Measurements from ENCODE around the gene LIG3. TPM values are rescaled to one million over a fixed set of nuclear protein-coding genes. Genes with fewer than 3 reads are reported as not detected.

Gene LIG3
- 14.1 to 23.5 TPM (median 17.2 TPM) in 5 replicates for total RNA-seq (2022; extraction: Qiagen RNA extraction)

DNA sequence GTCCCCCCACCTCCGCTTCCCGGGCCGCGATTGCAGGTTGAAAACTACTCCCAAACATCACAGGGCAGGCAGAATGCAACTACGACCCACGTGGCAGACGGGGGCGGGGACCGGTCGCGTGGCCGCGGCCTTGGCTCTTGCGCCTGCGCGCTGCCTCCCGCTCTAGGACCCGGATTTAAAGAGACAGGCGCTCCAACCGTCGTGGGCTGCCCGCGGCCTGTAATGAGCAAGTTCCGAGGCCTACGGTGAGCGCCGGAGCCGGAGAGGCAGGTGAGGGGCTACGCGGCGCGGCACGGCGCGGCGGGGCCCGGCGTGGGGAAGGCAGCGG lies at the start of gene LIG3:
TSS of gene LIG3 (plus strand) at position 160 of the 328 bp plus-strand sequence. CDS start 2,494 bp downstream, outside the sequence.

DNA sequence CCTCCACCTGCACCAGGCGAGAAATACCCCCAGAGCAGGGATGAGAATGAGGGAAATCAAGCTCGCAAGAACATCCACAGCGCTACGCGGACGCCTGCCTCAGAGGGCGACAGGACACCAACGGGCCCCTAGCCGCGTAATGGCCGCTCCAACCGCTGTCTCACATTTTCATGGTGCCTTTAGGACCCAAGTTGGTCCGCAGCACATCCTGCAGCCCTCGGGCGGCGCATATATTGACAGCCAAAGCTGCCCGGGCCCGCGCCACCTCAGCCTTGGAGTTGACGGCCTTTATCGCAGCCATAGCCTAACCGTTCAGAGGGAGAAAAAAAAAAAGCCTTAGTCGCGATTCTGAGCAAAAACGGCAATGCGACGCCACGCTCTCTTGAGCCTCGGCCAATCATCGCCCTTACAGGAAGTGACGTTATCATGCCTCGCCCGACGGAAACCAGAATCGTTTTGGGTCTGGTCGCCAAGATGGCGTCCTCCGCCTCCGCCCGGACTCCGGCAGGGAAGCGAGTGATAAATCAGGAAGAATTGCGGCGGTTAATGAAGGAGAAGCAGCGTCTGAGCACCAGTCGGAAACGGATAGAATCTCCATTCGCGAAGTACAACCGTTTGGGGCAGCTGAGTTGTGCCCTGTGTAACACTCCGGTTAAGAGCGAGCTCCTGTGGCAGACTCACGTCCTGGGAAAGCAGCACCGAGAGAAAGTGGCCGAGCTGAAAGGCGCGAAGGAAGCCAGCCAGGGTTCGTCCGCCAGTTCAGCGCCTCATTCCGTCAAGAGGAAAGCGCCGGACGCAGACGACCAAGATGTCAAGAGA lies 19.0 kb upstream of the LIG3 start, which contains the start of the genes CCT6B and ZNF830:
TSS of gene CCT6B (minus strand) at position 368 of the 819 bp plus-strand sequence. CDS start at position 301, 67 bp downstream.
TSS of gene ZNF830 (plus strand) at position 448 of the 819 bp plus-strand sequence. CDS start at position 475, 27 bp downstream.

Other genes starting within 250 kb of the LIG3 start
- gene CCT6B, start 19.1 kb upstream of the LIG3 start, total RNA-seq (2022; extraction: Qiagen RNA extraction), result 1.1 to 2.3 TPM (median 1.5 TPM) in 5 replicates
- 13.5 to 17.7 TPM (median 13.9 TPM) in 5 replicates for gene ZNF830, start 19.0 kb upstream of the LIG3 start, total RNA-seq (2022; extraction: Qiagen RNA extraction)
- gene RFFL, start 83.2 kb downstream of the LIG3 start, total RNA-seq (2022; extraction: Qiagen RNA extraction), result 42.4 to 54.1 TPM (median 52.2 TPM) in 5 replicates
- gene RAD51D, start 139.3 kb downstream of the LIG3 start, total RNA-seq (2022; extraction: Qiagen RNA extraction), result 26.6 to 31.1 TPM (median 30.1 TPM) in 5 replicates
- gene FNDC8, start 141.1 kb downstream of the LIG3 start, total RNA-seq (2022; extraction: Qiagen RNA extraction), result 0.06 to 0.16 TPM (median 0.08 TPM) in 5 replicates
- gene NLE1, start 161.8 kb downstream of the LIG3 start, total RNA-seq (2022; extraction: Qiagen RNA extraction), result 34.2 to 36.1 TPM (median 35.4 TPM) in 5 replicates
- gene UNC45B, start 167.3 kb downstream of the LIG3 start, total RNA-seq (2022; extraction: Qiagen RNA extraction), result not detected in 5 replicates
- not detected in 5 replicates for gene SLC35G3, start 213.9 kb downstream of the LIG3 start, total RNA-seq (2022; extraction: Qiagen RNA extraction)

Data from A549 treated with Hydrocortisone at 1 μM for 4 hours (cell line).